ENCODE data around the gene AGAP1. TPM values are rescaled to one million over a fixed set of nuclear protein-coding genes. Genes with fewer than 3 reads are reported as not detected.

The AGAP1 gene
- polyA plus RNA-seq, 5 donors: 14.7 to 19.2 (median 18.4) TPM

GRCh38 chr2:236180831-236181453 lies 687.1 kb downstream of the AGAP1 start:
- DNase-seq: no peak
